DMS114 treated with DMSO at 0.1 percent for 48 hours (cell line): ENCODE results near the gene PLEKHD1.
A peak's percentile ranks its signal among the peaks of the same experiment; 100 is the strongest.

Experiments
- DNase-seq: peaks from one replicate; lab custom pipeline; 2025; ENCODE audit not compliant: unreplicated experiment; lab: John Stamatoyannopoulos, UW

The PLEKHD1 gene

DNA sequence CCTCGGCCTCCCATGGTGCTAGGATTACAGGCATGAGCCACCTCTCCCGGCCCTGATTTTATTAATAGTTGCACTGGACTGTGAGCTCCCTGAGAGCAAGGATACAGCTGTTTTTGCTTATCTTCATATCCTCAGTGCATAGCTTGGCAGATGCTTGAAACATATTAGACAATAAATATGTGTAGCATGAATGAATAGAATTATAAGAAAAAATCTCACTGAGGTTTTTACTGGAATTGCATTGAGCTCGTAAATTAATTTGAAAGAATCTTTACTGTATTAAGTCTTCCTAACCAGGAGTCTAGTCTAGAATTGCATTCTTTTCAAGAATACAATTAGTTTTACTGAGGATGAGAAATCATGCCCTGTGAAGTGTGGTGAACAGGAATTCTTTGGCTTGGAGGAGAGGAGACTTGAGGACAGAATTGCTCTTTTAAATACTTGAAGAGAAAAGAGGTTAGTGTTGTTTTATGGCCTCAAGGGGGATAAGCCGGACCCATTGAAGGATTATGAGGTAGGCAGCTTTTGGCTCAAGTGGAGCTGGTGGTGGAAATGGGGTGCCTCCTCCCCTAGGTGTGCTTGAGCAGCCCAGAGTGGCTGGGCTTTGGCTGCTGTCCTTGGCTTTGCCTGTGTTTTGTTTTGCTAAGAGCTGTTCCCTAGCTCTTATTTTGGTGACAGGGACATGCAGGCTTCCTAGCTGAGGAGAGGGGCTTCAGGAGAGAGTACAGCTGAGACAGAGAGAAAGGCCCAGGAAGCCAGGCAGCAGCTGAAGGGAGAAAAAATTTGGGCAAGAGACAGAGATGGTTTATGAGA is 34.0 kb downstream of the PLEKHD1 start:
- no peak for DNase-seq

DNA sequence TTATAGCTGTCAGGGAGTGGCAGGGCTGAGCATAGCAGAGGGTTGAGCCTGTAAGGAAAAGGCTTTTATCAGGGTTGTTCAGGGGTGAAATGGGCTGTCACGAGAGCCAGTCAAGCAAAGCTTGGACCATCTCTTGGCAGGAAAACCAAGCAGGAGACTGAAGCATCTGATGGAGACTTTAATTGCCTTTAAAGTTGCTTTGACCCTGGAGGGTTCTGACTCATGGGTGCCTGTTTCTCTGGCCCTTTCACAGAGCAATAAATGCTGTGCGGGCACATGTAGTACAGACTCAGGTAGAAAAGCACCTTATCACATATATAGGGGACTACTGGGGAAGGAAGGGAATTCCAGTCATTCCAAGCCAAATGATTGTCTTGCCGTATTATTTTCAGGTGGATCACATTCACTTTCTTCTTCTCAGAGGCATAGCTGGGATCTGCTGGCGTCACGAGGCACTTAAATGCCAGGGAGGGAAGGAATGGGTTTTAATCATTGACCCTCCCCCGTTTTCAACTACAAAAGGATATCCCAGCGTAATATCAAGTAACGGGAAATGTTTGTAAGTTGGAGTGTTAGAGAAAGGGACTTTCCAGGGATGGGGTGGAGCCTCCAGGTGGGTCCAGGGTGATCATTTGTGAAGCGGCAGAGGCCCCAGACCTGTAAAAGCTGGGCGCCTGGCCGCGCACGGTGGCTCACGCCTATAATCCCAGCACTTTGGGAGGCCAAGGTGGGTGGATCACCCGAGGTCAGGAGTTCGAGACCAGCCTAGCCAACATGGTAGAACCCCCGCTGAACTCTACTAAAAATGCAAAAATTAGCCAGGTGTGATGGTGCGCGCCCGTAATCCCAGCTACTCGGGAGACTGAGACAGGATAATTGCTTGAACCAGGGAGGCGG is 34.9 kb downstream of the PLEKHD1 start:
- DNase-seq: no peak

DNA sequence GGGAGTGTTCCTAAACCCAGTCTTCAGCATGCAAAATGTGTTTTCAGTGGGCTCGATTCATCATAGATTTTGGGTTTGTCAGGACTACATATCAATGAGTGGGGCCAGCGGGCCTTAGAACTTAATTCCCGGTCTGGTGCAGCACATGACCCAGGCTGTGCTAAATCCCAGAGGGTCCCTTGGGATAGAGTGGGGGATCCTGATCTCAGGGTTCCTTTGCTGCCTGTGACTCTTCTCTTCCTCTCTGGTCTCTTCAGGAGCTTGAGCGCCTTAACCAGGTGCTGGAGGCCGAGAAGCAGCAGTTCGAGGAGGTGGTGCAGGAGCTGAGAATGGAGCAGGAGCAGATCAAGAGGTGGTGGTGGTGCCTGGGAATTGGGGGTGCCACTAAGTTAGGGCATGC is 37.5 kb downstream of the PLEKHD1 start:
- no peak for DNase-seq

DNA sequence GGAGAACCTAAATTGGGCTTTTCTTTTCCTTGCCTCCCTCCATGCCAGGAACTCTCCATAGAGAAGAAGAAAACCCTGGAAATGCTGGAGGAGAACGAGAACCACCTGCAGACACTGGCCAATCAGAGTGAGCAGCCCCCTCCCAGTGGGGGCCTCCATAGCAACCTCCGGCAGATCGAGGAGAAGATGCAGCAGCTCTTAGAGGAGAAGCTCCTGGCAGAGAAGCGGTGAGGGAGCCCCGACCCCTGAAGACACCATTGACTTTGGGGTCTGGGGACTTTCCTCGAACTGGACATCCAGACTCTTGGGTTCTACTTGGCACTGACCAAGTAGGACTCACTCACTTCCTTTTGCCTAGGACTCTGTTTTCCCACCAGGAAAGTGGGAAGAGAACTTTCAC is 41.4 kb downstream of the PLEKHD1 start:
- no peak for DNase-seq

DNA sequence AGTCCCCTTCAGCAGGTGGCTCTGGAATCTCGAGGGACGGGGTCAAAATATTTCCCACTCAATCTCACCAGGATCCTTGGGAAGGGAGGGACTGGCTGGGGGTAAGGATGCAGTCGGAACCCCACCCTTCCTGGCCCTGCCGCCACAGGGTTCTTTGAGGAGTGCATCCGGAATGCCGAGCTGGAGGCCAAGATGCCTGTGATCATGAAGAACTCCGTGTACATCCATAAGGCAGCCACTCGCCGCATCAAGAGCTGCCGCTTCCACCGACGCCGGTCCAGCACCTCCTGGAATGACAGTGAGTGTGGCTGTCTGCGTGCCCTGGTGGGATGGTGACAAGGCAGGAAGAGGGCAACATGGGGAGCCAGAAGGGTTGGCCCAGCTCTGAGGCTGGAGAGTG is 43.1 kb downstream of the PLEKHD1 start:
- DNase-seq: no peak

DNA sequence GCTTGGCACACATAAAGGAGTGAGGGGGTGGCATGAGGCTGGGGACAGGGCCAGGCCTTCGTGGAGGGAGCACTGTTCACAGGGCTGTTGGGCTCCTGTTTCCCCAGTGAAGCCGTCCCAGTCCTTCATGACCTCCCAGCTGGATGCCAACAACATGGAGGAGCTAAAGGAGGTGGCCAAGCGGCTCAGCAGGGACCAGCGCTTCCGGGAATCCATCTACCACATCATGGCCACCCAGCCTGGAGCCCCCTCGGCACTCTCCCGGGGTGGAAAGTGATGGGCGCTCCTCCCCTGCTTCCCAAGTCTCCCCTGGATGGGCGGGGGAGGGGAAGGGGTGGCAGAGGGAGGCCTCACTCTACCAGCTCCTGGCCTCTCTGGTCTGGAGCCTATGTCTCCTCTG is 43.6 kb downstream of the PLEKHD1 start:
- DNase-seq: no peak

DNA sequence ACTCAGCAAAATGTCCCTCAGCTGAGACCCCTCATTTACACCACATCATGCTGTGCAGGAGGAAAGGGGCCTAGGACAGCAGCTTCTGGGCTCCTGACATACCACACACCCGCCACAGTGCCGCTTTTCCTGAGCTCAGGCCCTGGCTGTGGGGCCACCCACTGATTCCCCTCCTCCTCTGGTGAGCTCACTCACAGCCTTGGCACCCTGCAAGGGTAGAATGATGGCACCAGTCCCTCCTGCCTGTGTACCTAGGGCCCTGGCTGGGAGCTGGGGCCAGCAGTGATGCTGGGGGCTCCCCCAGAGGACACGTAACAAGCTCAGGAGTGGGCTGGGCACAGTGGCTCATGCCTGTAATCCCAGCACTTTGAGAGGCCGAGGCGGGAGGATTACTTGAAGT is 44.4 kb downstream of the PLEKHD1 start:
- no peak for DNase-seq

DNA sequence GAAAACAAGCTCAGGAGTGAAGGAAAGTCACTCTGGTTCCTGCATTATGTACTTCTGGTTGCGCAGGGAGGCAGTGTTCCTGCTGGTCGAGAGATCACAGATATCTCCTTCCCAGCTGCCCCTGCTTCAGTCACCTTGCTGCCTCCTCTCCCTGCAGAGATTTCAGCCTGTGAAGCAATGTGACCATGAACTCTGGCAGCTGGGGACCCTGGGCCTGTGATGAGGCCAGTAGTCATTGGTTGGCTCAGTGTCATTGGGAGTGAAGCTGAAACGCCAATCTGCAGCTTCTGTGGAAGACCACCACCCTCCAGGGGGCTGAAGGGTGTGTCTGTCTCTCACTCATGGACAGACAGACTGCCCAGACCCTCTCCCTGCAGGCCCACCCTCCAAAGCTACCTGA is 45.0 kb downstream of the PLEKHD1 start:
- DNase-seq: no peak

DNA sequence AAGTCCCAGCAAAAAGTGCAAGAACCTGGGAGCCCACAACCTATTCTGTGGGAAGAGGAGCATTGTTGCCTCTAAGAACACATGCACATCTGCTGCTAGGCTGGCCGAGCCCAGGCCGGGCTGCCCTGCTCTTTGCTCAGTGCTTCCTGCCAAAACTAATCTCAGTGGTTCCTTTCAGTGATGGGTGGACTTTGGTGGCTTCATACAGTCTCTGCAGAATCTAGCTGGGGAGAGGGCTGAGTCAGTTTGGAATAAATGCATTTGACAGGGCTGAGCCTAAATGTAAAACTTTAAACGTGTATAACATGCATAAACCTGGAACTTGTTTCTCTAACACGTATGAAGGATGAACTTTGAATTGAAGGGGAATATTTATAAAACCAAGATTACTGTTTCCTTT is 45.6 kb downstream of the PLEKHD1 start:
- DNase-seq: no peak

DNA sequence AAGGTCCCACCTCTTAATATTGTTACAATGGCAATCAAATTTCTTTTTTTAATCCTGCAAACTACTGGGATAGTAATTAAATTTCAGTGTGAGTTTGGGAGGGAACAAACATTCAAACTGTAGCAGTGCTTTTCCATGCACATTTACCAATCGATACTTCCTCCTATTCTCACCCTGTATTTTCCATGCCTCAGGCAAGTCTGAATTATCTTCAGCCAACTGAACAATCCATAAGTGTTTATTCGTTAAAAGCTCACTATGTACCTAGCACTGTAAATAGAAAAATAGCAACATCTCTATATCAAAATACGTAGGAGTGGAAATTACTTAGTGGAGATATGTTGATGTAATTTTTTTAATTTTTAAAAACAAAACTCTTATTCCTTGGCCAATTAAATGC is 46.6 kb downstream of the PLEKHD1 start:
- DNase-seq: no peak

DNA sequence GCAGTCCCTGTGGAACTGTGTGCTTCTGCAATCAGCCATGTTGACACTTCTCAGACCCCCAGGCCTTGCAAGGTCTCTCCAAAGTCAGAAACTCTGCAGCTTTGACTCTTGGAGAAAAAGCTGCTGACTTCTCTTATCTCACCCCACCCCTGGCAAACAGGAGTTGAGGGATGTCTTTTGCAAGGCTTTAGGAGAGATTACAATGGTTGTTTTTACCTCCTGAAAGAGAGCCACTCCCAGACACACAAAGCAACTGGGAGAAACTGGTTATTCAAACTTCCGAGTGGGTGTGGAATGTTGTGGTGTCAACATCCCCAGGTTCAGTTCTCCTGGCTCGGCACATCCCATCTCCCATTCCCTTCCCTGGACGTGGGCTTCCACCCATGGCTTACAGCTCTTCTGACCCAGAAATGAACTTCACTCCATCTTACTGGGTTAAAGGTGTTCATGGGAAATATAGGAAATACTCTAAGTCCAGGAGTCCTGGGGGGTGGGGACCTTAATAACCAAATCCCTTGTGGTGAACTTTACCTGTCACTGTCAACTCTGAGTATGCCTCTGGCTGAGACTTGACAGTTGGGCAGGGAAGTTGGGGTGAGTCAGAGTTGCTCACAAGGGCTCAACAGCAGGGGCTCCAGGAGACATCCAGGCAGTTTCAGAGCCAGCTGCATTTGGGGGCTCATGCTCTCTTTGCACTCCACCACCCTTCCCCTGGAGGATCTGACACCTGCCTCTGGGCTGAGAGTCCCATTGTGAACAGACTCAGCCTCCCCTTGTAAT is 48.2 kb downstream of the PLEKHD1 start:
- DNase-seq: no peak

DNA sequence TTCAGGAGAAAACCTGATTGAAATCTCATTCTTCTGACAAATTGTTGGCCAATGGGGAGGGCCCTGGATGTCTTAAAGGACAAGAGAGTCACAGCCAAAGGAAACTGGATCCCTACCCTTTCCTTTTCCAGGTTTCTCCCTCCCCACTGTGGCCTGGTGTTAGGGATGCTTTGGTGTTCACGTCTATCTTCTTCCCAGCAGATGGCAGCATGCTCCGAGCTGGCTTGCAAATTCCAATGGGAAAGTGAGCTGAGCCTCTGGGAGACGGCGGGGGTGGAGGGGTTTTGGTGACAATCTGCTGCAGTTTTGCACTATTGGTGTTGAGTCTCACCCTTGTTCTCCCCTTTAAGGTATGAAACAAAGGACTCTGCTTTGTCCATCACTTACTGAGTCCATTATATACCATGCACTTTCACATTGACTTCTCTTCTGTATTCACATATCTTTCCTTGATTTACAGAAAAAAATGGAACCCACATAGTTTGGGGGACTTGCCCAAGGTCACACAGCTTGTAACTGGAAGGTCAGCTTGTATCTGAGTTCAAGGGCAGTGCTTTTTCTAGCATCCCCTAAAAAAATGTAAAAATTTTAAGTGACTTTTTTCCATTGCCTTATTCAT is 50.8 kb downstream of the PLEKHD1 start:
- peak; percentile 46 for DNase-seq

DNA sequence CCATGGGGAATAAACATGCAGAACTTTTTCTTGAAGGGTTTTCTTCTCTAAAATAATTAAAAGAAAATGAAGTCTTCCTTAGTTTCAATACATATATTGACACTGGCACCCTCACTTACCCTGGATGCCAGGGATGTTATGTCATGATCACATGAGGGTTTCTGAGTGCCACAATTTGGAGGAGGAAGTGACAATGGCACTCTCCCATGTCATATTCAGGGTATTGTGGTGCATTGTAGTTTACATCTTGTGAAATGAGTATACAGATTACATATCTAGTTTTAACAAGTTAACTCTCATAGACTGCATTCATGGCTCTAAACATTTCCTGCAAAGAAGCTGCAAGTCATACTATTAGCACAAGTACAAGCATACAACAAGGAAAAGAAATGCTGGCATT is 52.4 kb downstream of the PLEKHD1 start:
- no peak for DNase-seq

DNA sequence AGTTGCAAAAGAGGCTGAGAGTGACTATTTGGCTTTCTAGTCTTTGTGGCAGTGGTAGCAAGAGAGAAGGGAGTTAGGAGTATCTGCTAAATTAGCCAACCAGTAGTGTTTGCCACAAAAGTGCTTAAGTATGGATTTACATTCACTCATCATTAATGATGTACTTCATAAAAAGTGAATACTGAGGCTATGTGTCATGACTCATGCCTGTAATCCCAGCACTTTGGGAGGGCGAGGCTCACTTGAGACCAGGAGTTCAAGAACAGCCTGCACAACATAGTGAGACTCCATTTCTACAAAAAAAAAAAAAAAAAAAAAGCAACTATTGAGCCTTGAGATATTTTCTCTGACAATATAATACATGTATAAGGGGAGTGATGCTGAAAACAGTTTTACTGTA is 53.4 kb downstream of the PLEKHD1 start:
- no peak for DNase-seq

DNA sequence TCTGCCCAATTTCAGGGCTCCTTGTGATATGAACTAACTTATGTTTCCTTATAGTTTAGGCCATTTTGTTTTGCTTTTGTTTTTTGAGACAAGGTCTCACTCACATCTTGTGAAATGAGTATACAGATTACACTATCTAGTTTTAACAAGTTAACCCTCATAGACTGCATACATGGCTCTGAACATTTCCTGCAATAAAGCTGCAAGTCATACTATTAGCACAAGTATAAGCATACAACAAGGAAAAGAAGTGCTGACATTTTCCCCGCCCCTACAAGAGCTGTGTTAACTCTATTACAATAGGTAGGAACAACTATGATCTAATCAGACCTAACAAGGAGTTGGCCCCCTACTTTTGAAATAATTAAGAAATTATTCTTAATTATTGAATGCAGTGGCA is 54.2 kb downstream of the PLEKHD1 start:
- no peak for DNase-seq

DNA sequence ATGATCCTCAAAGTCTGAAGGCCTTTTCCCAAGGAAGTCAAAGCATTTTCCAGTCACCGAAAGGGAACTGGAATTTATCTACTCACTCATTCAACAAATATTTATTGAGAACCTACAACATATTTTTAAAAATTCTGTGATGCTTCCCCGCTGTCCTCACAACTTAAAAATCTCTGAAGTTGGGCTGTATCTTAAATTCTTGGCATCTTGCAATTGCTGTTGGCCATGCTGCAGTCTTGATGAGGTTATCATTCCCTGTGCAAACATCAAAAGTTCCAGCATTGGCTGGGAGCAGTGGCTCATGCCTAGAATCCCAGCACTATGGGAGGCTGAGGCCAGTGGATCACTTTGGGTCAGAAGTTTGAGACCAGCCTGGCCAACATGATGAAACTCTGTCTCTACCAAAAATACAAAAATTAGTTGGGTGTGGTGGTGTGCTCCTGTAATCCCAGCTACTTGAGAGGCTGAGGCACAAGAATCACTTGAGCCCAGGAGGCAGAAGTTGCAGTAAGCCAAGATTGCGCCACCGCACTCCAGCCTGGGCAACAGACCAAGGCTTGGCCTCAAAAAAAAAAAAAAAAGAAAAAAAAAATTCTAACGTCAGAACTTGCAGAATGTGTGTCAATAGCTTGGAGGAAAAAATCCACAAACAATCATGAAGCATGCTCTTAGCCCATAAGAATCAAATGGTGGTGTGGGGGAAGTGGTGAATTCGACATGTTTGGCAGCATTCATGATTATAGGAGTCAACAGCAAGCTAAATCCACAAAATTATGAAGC is 55.3 kb downstream of the PLEKHD1 start:
- no peak for DNase-seq

DNA sequence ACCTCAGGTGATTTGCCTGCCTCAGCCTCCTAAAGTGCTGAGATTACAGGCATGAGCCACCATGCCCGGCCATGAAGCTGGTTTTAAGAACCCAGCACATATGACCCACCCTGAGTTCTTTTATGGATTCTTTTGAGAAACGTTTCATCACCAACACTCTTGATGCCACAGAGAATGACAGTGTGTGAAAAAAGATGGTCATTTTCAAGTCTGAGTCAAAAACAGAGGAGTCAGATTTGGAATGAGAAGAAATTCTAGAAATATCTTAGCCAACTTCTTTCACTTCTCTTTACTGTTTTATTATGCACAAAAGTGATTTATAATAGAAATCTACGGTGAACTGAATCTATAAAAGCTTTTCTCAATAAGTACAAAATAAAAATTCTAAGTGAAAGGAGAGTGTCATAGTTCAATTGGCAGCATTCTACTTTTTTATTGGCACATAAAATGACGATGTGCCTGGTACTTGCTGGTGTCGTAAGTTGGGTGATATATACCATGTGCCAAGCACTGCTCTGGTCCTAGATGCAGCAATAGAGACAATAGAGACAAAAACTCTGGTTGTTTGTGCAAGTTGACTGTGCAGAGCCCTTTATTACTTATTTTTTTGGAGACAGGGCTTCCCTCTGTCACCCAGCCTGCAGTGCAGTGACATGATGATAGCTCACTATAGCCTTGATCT is 56.3 kb downstream of the PLEKHD1 start:
- DNase-seq: no peak

DNA sequence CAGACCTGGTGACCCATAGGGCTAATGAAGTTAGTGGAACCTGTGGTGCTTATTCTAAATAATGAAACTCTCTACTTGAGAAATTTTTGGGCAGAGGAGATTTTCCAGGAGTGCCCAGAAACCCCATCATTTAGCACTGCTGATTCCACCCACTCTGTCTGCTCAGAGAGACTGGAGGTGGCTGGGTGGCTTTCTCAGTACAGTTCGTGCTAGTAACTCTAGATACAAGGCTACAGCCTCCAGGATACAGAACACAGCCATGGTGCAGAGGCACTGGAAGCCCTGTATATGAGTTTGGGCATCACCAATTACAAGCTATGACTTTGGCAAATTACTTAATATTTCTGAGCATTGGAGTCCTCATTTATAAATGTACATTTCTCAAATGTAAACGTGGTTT is 57.8 kb downstream of the PLEKHD1 start:
- no peak for DNase-seq

DNA sequence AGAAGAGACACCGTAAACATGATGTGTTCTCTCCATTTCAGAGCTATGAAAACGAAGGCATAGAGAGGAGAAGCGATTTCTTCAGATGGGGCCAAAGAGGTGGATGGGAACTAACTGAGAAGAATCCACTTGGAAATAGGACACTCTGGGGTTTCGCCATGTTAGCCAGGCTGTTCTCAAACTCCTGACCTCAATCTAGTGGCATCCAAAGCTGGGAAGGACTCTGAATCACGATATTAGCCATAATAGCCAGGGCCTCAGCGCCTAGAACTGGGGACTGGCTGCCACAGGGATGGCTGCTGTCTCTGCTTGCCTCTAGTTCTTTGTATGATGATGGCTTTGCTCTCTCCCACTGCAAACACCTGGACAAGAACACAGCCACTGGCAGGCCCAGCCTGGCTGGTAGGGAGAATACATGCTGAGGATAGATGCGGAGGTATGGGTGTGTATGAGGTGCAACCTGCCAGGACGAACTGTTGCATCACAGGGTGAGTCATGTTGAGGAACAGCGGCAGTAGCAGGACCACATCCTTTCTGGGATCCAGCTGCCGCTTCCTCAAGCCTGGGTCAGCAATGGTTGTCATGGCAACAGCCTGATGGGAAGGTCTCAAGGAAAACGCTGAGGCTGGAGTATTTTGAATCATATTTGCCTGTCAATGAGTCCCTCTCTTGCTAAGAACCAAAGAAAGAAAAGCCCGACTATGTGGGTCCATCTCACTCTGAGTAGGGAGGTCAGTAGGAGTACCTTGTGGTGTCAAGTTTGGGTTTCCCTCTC is 59.0 kb downstream of the PLEKHD1 start:
- no peak for DNase-seq
